Suppressor macrophage treated with lipopolysaccharide for 1 hour (primary cell): ENCODE measurements around the gene ENPP6.
"Not testable (repeated sequence)": the region's sequence is repeated elsewhere in the genome, so short reads cannot be mapped to it uniquely, and the experiment has no call there.

ENCODE experiments used
- DNase-seq, 3 donors: peaks; one replicate each; pipeline ENCODE4 v3.0.0-alpha.2; 2020 to 2022

ENPP6 gene

GRCh38 chr4:184051262-184051661 lies 166.4 kb downstream of the ENPP6 start:
- not testable (repeated sequence) for DNase-seq

GRCh38 chr4:184046148-184046547 lies 171.5 kb downstream of the ENPP6 start:
- no peak for DNase-seq

DNA sequence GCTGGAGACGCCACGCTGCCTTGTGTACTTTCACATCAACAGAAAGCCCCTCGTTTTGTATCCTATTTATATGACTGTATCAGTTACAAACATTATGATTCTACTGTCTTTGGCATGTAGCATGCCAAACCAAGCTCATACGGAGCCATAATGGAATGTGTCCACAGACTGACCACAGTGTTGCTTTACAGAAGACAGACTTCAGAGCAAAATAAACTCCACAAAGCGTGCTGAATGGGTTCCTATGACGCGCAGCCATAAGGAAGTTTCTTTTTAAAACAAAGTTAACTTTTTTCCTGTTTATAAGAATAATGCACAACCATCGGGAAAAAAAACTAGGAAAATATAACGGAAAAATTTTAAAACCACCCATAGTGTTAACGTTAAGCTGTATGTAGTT lies 176.5 kb downstream of the ENPP6 start:
- DNase-seq, result no peak

GRCh38 chr4:184039963-184040383 lies 177.7 kb downstream of the ENPP6 start:
- peak; percentile 26 to 39 (median 30) for DNase-seq
